Thoracic aorta (tissue), 2 donors: ENCODE results near the gene LAMB1. TPM values are rescaled to one million over a fixed set of nuclear protein-coding genes. Genes with fewer than 3 reads are reported as not detected.

Experiments
- ATAC-seq: fragments of 150-250 bp; one replicate; pipeline ENCODE4 v1.8.0; 2017; ENCODE audit warnings: low read depth; ENCODE audit not compliant: insufficient number of reproducible peaks, low FRiP score
- DNase-seq: peaks from one replicate; pipeline ENCODE4 v3.0.0-alpha.2; 2020; ENCODE audit warnings: low spot score
- H3K27ac ChIP-seq, 2 donors: fragments of 200-600 bp; sonication (generic); 1 replicate in 1 of 2; 2 replicates in 1 of 2; pipeline ENCODE4 v1.5.1; 2016; ENCODE audit warnings: mild to moderate bottlenecking in 2 of 2, moderate library complexity in 2 of 2
- H3K27me3 ChIP-seq: fragments of 200-600 bp; sonication (generic); replicated peaks from 2 replicates; pipeline ENCODE4 v1.6.0; 2016; ENCODE audit warnings: mild to moderate bottlenecking; ENCODE audit not compliant: insufficient read depth
- H3K36me3 ChIP-seq: fragments of 200-600 bp; sonication (generic); one replicate; pipeline ENCODE4 v1.5.1; 2016
- H3K4me1 ChIP-seq, 2 donors: fragments of 200-600 bp; sonication (generic); 1 replicate in 1 of 2; 2 replicates in 1 of 2; pipeline versions ENCODE4 v1.5.1 to v1.6.0; 2016; ENCODE audit warnings: low read depth in 2 of 2, mild to moderate bottlenecking in 1 of 2; ENCODE audit not compliant: control insufficient read depth in 1 of 2
- H3K4me3 ChIP-seq: fragments of 200-600 bp; sonication (generic); 2 replicates; pipeline ENCODE4 v1.5.1; 2016; ENCODE audit warnings: mild to moderate bottlenecking
- H3K9me3 ChIP-seq: fragments of 200-600 bp; sonication (generic); 2 replicates; pipeline ENCODE4 v1.5.1; 2016
- CTCF ChIP-seq: fragments of 200-600 bp; sonication (generic); IDR thresholded peaks from one replicate; pipeline ENCODE4 v1.5.1; 2019; ENCODE audit warnings: antibody characterized with exemption
- total RNA-seq, 2 donors: library from RNA; depleted of rRNA; stranded (reverse); fragments of >200 nt; gene quantifications; one replicate each; pipeline versions ENCODE4 v1.1.0 to v1.2.3, GENCODE V29; 2016

The LAMB1 gene
- total RNA-seq, 2 donors from 2014 or later = 144 to 296 TPM

DNA sequence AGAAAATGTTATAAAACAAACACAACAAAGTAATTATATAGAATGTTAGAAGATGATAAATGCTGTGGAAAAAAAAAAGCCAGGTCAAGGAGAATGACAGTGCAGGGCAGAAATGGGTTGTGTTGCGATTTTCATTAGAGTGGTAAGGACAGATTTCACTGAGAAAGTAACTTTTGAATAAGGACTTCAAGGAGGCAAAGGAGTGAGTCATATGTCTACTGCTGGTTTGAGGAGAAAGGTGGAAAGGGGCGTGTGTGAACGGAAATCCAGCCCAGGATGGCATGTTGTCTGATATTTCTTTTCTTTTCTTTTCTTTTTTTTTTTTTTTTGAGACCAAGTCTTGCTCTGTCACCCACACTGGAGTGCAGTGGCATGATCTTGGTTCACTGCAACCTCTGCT lies 124.3 kb downstream of the LAMB1 start:
- Histone ChIP-seq H3K27ac (no peak overlapping the region), H3K4me1 (no peaks in the 10 kb centered on the region), H3K9me3 (no peaks in the 10 kb centered on the region), H3K27me3 (no peaks in the 10 kb centered on the region), H3K4me3 (no peak overlapping the region), H3K36me3 (no peaks in the 10 kb centered on the region)
- no peak for DNase-seq
- no peak for ATAC-seq
- TF ChIP-seq CTCF = no peak

DNA sequence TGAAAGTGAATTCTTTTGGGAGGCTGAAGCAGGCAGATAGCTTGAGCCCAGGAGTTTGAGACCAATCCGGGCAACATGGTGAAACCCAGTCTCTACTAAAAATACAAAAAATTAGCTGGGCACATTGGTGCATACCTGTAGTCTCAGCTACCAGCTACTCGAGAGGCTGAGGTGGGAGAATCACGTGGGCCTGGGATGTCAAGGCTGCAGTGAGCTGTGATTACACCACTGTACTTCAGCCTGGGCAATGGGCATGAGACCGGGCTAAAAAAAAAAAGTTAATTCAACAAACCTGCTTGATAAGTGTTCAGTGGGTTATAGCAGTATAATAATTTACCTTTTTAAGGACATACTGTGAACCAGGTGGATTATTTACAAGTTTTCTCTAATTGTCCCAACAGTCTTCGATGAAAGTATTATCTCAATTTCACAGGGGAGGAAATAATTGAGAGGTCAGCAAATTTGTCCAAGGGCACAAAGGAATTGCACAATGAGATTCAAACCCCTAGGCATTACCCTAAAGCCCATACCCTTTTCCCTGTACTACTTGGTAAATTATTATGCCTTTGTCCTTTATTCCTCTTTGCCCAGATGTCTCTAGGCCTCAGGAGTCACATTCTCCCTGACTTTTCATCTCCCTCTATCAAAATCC lies 125.1 kb downstream of the LAMB1 start:
- no peak for TF ChIP-seq CTCF
- H3K27me3 ChIP-seq = no peaks in the 10 kb centered on the region
- H3K4me3 ChIP-seq = no peak overlapping the region
- ATAC-seq = no peak
- no peaks in the 10 kb centered on the region for H3K4me1 ChIP-seq
- no peaks in the 10 kb centered on the region for H3K36me3 ChIP-seq
- no peak overlapping the region for H3K27ac ChIP-seq
- H3K9me3 ChIP-seq = no peaks in the 10 kb centered on the region
- DNase-seq = no peak

GRCh38 chr7:107876916-107877315 lies 126.0 kb downstream of the LAMB1 start:
- ATAC-seq = no peak
- no peaks in the 10 kb centered on the region for H3K27me3 ChIP-seq
- no peak for TF ChIP-seq CTCF
- DNase-seq = no peak
- no peaks in the 10 kb centered on the region for H3K4me1 ChIP-seq
- no peak overlapping the region for H3K4me3 ChIP-seq
- no peaks in the 10 kb centered on the region for H3K9me3 ChIP-seq
- no peak overlapping the region for H3K27ac ChIP-seq
- no peaks in the 10 kb centered on the region for H3K36me3 ChIP-seq

GRCh38 chr7:107874605-107875446 lies 128.1 kb downstream of the LAMB1 start:
- Histone ChIP-seq H3K36me3 (no peaks in the 10 kb centered on the region), H3K4me1 (no peaks in the 10 kb centered on the region), H3K9me3 (no peaks in the 10 kb centered on the region), H3K27ac (no peak overlapping the region), H3K27me3 (no peaks in the 10 kb centered on the region), H3K4me3 (no peak overlapping the region)
- DNase-seq = no peak
- no peak for ATAC-seq
- TF ChIP-seq CTCF = peak; percentile 59

DNA sequence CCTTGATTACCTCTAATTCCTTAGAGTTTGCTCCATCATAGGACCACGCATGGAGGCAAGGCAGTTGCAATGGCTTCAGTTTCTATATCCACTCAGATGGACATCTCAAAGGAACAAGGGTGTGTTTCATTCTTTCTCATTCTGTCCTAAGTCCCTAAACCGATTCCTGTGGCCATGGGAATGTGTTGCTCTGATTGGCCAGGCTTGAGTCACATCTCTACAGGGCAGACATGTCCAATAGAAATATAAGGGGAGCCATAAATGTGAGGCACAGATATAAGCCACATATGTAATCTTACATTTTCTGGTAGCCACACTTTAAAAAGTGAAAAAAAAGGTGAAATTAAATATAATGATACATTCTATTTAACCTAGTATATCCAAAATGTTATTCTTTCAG lies 128.8 kb downstream of the LAMB1 start:
- no peaks in the 10 kb centered on the region for H3K36me3 ChIP-seq
- DNase-seq (no peak), ATAC-seq (no peak)
- TF ChIP-seq CTCF = no peak
- H3K4me1 ChIP-seq = no peaks in the 10 kb centered on the region
- H3K27ac ChIP-seq = no peak overlapping the region
- H3K4me3 ChIP-seq = no peak overlapping the region
- H3K27me3 ChIP-seq = no peaks in the 10 kb centered on the region
- no peaks in the 10 kb centered on the region for H3K9me3 ChIP-seq

Other genes with a start within 250 kb of the LAMB1 start
- gene SLC26A3, start 199.9 kb downstream of the LAMB1 start, total RNA-seq = not detected
- 10 to 100 TPM; 60.4 to 80.8 TPM for gene DLD, start 112.0 kb downstream of the LAMB1 start, total RNA-seq
- under 1 TPM in 1 of 2 donors, not detected in 1; 0.14 TPM for gene LAMB4, start 127.2 kb upstream of the LAMB1 start, total RNA-seq